GM18870 (cell line): ENCODE results near the gene IMPG2.

Experiments
- ATAC-seq: cut with Tn5 transposase; IDR thresholded peaks from one replicate; pipeline ENCODE4 v1.9.1; 2021; ENCODE audit warnings: moderate library complexity; ENCODE audit not compliant: unreplicated experiment

IMPG2 gene

GRCh38 chr3:101278727-101279126, 41.6 kb downstream of the IMPG2 start:
- no peak for ATAC-seq

GRCh38 chr3:101273608-101274007, 46.8 kb downstream of the IMPG2 start:
- ATAC-seq, result no peak

GRCh38 chr3:101273156-101273555, 47.2 kb downstream of the IMPG2 start:
- no peak for ATAC-seq

GRCh38 chr3:101271728-101272127, 48.6 kb downstream of the IMPG2 start:
- ATAC-seq, result no peak

- no peak for ATAC-seq
Observed at GRCh38 chr3:101270149-101270548, 50.2 kb downstream of the IMPG2 start.

GRCh38 chr3:101268971-101269671, 51.3 kb downstream of the IMPG2 start:
- no peak for ATAC-seq

- no peak for ATAC-seq
Observed at GRCh38 chr3:101268141-101268540, 52.2 kb downstream of the IMPG2 start.

GRCh38 chr3:101266566-101266965, 53.8 kb downstream of the IMPG2 start:
- no peak for ATAC-seq

- no peak for ATAC-seq
Observed at GRCh38 chr3:101266071-101266470, 54.3 kb downstream of the IMPG2 start.

GRCh38 chr3:101262393-101263240, 57.8 kb downstream of the IMPG2 start:
- ATAC-seq, result peak; percentile 79

GRCh38 chr3:101261506-101261905, 58.9 kb downstream of the IMPG2 start:
- ATAC-seq, result no peak

- ATAC-seq, result no peak
Observed at GRCh38 chr3:101259485-101260341, 60.7 kb downstream of the IMPG2 start.

GRCh38 chr3:101256511-101256910, 63.9 kb downstream of the IMPG2 start:
- no peak for ATAC-seq

- ATAC-seq, result no peak
Observed at GRCh38 chr3:101255441-101255840, 64.9 kb downstream of the IMPG2 start.

GRCh38 chr3:101253396-101253795, 67.0 kb downstream of the IMPG2 start:
- ATAC-seq, result no peak

GRCh38 chr3:101252945-101253344, 67.4 kb downstream of the IMPG2 start:
- ATAC-seq, result no peak

- ATAC-seq, result no peak
Observed at GRCh38 chr3:101252307-101252706, 68.1 kb downstream of the IMPG2 start.

GRCh38 chr3:101251441-101251840, 68.9 kb downstream of the IMPG2 start:
- ATAC-seq, result no peak

GRCh38 chr3:101249522-101249921, 70.9 kb downstream of the IMPG2 start:
- no peak for ATAC-seq

GRCh38 chr3:101248736-101249135, 71.6 kb downstream of the IMPG2 start:
- ATAC-seq, result no peak

- no peak for ATAC-seq
Observed at GRCh38 chr3:101244212-101244575, 76.2 kb downstream of the IMPG2 start.
